Measurements from ENCODE around the gene CACNA2D4. TPM values are rescaled to one million over a fixed set of nuclear protein-coding genes. Genes with fewer than 3 reads are reported as not detected.

CACNA2D4 gene
- total and polyA plus RNA-seq, 4 donors, result 0.82 to 2.8 (median 1.3) TPM

GRCh38 chr12:1890119-1890703, 28.2 kb downstream of the CACNA2D4 start:
- 92% methylated on average over 8 of the region's 8 CpGs for WGBS
- DNase-seq (ENCODE audit: low spot score), result peak; percentile 29
- TF ChIP-seq RAD21 (IDR thresholded peaks at IDR 0.05) (no peak), FOXA1 (IDR thresholded peaks at IDR 0.05) (no peak), HNF4G (IDR thresholded peaks at IDR 0.05) (no peak)
- H3K27ac ChIP-seq (ENCODE audit: low read depth in 1 of 2, low read length in 2 of 2), result no peak overlapping the region
- H3K4me1 ChIP-seq (ENCODE audit: control insufficient read depth in 4 of 4, insufficient read depth in 4 of 4, low read length in 3 of 4), result no peaks in the 10 kb centered on the region
- H3K36me3 ChIP-seq (ENCODE audit: control insufficient read depth in 4 of 4, insufficient read depth in 3 of 4, low read depth in 1 of 4, low read length in 3 of 4), result no peaks in the 10 kb centered on the region
- H3K27me3 ChIP-seq (ENCODE audit: control insufficient read depth in 4 of 4, insufficient read depth in 4 of 4, low read length in 3 of 4), result no peaks in the 10 kb centered on the region
- no peak overlapping the region for H3K4me3 ChIP-seq (ENCODE audit: low read depth in 1 of 3, low read length in 3 of 3)
- peaks cover 0 to 4% (median 3%) of the 10 kb centered on the region in 4 donors for H3K9me3 ChIP-seq (ENCODE audit: control insufficient read depth in 4 of 4, low read length in 3 of 4)
- H3K9ac ChIP-seq (ENCODE audit: low read depth in 1 of 2, low read length in 2 of 2), result no peak overlapping the region

- DNase-seq (ENCODE audit: low spot score), result no peak
- H3K27ac ChIP-seq (ENCODE audit: low read depth in 1 of 2, low read length in 2 of 2), result no peak overlapping the region
- H3K36me3 ChIP-seq (ENCODE audit: control insufficient read depth in 4 of 4, insufficient read depth in 3 of 4, low read depth in 1 of 4, low read length in 3 of 4), result no peaks in the 10 kb centered on the region
- WGBS, result 89% methylated on average over 3 of the region's 3 CpGs
- H3K9me3 ChIP-seq (ENCODE audit: control insufficient read depth in 4 of 4, low read length in 3 of 4), result peaks cover 0 to 4% (median 3%) of the 10 kb centered on the region in 4 donors
- H3K4me1 ChIP-seq (ENCODE audit: control insufficient read depth in 4 of 4, insufficient read depth in 4 of 4, low read length in 3 of 4), result no peaks in the 10 kb centered on the region
- TF ChIP-seq YY1 (IDR thresholded peaks at IDR 0.05), result no peak
- no peak for TF ChIP-seq RXRA (IDR thresholded peaks at IDR 0.05)
- TF ChIP-seq FOXA1 (IDR thresholded peaks at IDR 0.05), result no peak
- TF ChIP-seq TAF1 (conservative IDR thresholded peaks at IDR 0.05), result no peak
- TF ChIP-seq SP1 (IDR thresholded peaks at IDR 0.05), result no peak
- TF ChIP-seq JUND (IDR thresholded peaks at IDR 0.05), result no peak
- TF ChIP-seq MAX (IDR thresholded peaks at IDR 0.05), result no peak
- no peak for TF ChIP-seq FOXA2 (IDR thresholded peaks at IDR 0.05)
- no peak for TF ChIP-seq HNF4A (conservative IDR thresholded peaks at IDR 0.05)
- TF ChIP-seq ATF3 (IDR thresholded peaks at IDR 0.05), result no peak
- H3K27me3 ChIP-seq (ENCODE audit: control insufficient read depth in 4 of 4, insufficient read depth in 4 of 4, low read length in 3 of 4), result no peaks in the 10 kb centered on the region
- no peak overlapping the region for H3K9ac ChIP-seq (ENCODE audit: low read depth in 1 of 2, low read length in 2 of 2)
- H3K4me3 ChIP-seq (ENCODE audit: low read depth in 1 of 3, low read length in 3 of 3), result no peak overlapping the region
These were observed 29.5 kb downstream of the CACNA2D4 start for GRCh38 chr12:1888923-1889322.

- no peak for DNase-seq (ENCODE audit: low spot score)
- TF ChIP-seq HNF4A (conservative IDR thresholded peaks at IDR 0.05), result no peak
- TF ChIP-seq FOXA1 (IDR thresholded peaks at IDR 0.05), result no peak
- no peak for TF ChIP-seq REST (IDR thresholded peaks at IDR 0.05)
- no peak for TF ChIP-seq RAD21 (IDR thresholded peaks at IDR 0.05)
- no peak for TF ChIP-seq SP1 (IDR thresholded peaks at IDR 0.05)
- no peak for TF ChIP-seq ZBTB33 (IDR thresholded peaks at IDR 0.05)
- TF ChIP-seq ATF3 (IDR thresholded peaks at IDR 0.05), result no peak
- TF ChIP-seq CTCF (IDR thresholded peaks at IDR 0.05; ENCODE audit: low read depth, low read length, missing input control), result no peak
- no peak for TF ChIP-seq GABPA (IDR thresholded peaks at IDR 0.05 in 1 of 2, conservative IDR thresholded peaks at IDR 0.05 in 1 of 2)
- no peak for TF ChIP-seq FOXA2 (IDR thresholded peaks at IDR 0.05)
- no peak for TF ChIP-seq JUND (IDR thresholded peaks at IDR 0.05)
- no peak for TF ChIP-seq HNF4G (IDR thresholded peaks at IDR 0.05)
- TF ChIP-seq MAX (IDR thresholded peaks at IDR 0.05), result no peak
- no peak for TF ChIP-seq EGR1 (IDR thresholded peaks at IDR 0.05; ENCODE audit: low read depth in 2 of 2)
- no peak for TF ChIP-seq RXRA (IDR thresholded peaks at IDR 0.05)
- no peak for TF ChIP-seq YY1 (IDR thresholded peaks at IDR 0.05)
- no peak for TF ChIP-seq NR2F2 (IDR thresholded peaks at IDR 0.05)
- TF ChIP-seq TAF1 (conservative IDR thresholded peaks at IDR 0.05), result no peak
- Histone ChIP-seq H3K27me3 (ENCODE audit: control insufficient read depth in 4 of 4, insufficient read depth in 4 of 4, low read length in 3 of 4) (no peaks in the 10 kb centered on the region), H3K4me1 (ENCODE audit: control insufficient read depth in 4 of 4, insufficient read depth in 4 of 4, low read length in 3 of 4) (no peaks in the 10 kb centered on the region), H3K4me3 (ENCODE audit: low read depth in 1 of 3, low read length in 3 of 3) (no peak overlapping the region), H3K27ac (ENCODE audit: low read depth in 1 of 2, low read length in 2 of 2) (no peak overlapping the region), H3K36me3 (ENCODE audit: control insufficient read depth in 4 of 4, insufficient read depth in 3 of 4, low read depth in 1 of 4, low read length in 3 of 4) (no peaks in the 10 kb centered on the region), H3K9me3 (ENCODE audit: control insufficient read depth in 4 of 4, low read length in 3 of 4) (no peaks in the 10 kb centered on the region), H3K9ac (ENCODE audit: low read depth in 1 of 2, low read length in 2 of 2) (no peak overlapping the region)
- 85% methylated on average over 10 of the region's 10 CpGs for WGBS
These were observed 31.9 kb downstream of the CACNA2D4 start for GRCh38 chr12:1886396-1887008.
